Gastrocnemius medialis (tissue), 4 donors: ENCODE data around the gene ABCC5. TPM values are rescaled to one million over a fixed set of nuclear protein-coding genes. Genes with fewer than 3 reads are reported as not detected.

Source experiments
- ATAC-seq, 2 donors: fragments of 150-250 bp; one replicate each; pipeline ENCODE4 v1.9.1; 2016
- DNase-seq, 2 donors: peaks; one replicate each; pipeline ENCODE4 v3.0.0-alpha.2; 2019
- H3K27ac ChIP-seq, 4 donors: fragments of 200-600 bp; sonication (generic); 1 replicate in 1 of 4; 2 replicates in 3 of 4; pipeline ENCODE4 v1.5.1; 2016 to 2018; ENCODE audit warnings: mild to moderate bottlenecking in 2 of 4, moderate library complexity in 1 of 4
- H3K27me3 ChIP-seq, 3 donors: fragments of 200-600 bp; sonication (generic) in 2 of 3; 1 replicate in 1 of 3; 2 replicates in 2 of 3; pipeline versions ENCODE4 v1.5.1 to v1.6.0; 2016 to 2019; ENCODE audit warnings: mild to moderate bottlenecking in 1 of 3, moderate library complexity in 1 of 3
- H3K36me3 ChIP-seq, 2 donors: fragments of 200-600 bp; sonication (generic) in 1 of 2; one replicate each; pipeline ENCODE4 v1.5.1; 2017 to 2018
- H3K4me1 ChIP-seq, 2 donors: fragments of 200-600 bp; sonication (generic) in 1 of 2; one replicate each; pipeline ENCODE4 v1.5.1; 2016 to 2017; ENCODE audit warnings: mild to moderate bottlenecking in 2 of 2
- H3K4me3 ChIP-seq, 4 donors: fragments of 200-600 bp; sonication (generic) in 3 of 4; 1 replicate in 1 of 4; 2 replicates in 3 of 4; pipeline ENCODE4 v1.5.1; 2016 to 2019; ENCODE audit warnings: mild to moderate bottlenecking in 2 of 4
- H3K9me3 ChIP-seq, 3 donors: fragments of 200-600 bp; sonication (generic) in 2 of 3; 1 replicate in 1 of 3; 2 replicates in 2 of 3; pipeline ENCODE4 v1.5.1; 2016 to 2019
- POLR2A ChIP-seq, 2 donors: fragments of 450-650 bp; IDR thresholded peaks; one replicate each; pipeline ENCODE4 v1.6.1; 2017; ENCODE audit warnings: antibody characterized with exemption in 2 of 2, mild to moderate bottlenecking in 2 of 2, moderate library complexity in 2 of 2
- in situ Hi-C, 4 donors: fragments of 200-750 bp; cut with MboI; loops; one replicate each; pipeline versions ENCODE4 v1.15.0 to v1.8.0; 2017; ENCODE audit warnings: low sequenced_read_pairs in 4 of 4
- intact Hi-C: fragments of 100-400 bp; cut with DNase I; formaldehyde crosslinking; loops from one replicate; pipeline ENCODE4 v1.15.1; 2023; ENCODE audit warnings: low total_unique reads
- total RNA-seq, 4 donors: library from RNA; depleted of rRNA; stranded (reverse); fragments of >200 nt; gene quantifications; one replicate each; pipeline versions ENCODE4 v1.1.0 to v1.2.3, GENCODE V29; 2016
- TF ChIP-seq, protein P1 (sequence below), 5 experiments: fragments of 450-650 bp in 3 of 5; fragments of 200-600 bp in 2 of 5; sonication (generic) in 2 of 5; IDR thresholded peaks in 4 of 5; conservative IDR thresholded peaks in 1 of 5; 1 replicate in 4 of 5; 2 replicates in 1 of 5; pipeline ENCODE4 v1.5.1; 2016 to 2019; ENCODE audit warnings: antibody characterized with exemption in 5 of 5, mild to moderate bottlenecking in 3 of 5, moderate library complexity in 3 of 5

ABCC5 gene
- total RNA-seq, 4 donors from 2014 or later, result 20.4 to 52.2 (median 39.5) TPM

DNA sequence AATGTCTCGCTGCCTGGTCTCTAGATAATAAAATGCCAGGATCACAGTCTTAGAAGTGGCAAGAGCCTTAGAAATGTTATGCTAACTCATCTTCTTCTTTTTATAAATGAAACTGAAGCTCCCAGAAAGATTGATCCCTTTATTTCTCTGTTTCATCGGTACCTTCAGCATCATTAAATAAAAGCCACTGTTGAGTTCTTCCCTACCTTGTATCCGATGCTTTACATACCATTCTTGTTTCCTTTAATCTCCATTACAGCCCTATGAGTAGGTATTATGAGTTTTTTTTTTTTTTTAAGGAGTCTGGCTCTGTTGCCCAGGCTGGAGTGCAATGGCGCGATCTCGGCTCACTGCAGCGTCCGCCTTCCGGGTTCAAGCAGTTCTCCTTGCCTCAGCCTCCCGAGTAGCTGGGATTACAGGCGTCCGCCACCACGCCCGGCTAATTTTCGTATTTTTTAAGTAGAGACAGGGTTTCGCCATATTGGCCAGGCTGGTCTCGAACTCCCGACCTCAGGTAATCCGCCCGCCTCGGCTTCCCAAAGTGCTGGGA, 815 bp upstream of the ABCC5 start:
- intact Hi-C loops (loop anchor here (10.0 kb wide), 3 partner anchors 276 to 796 kb away; partner anchors contain the start of genes KLHL24, PSMD2 and VPS8), in situ Hi-C loops (loop anchor here in 1 of 4 donors (10.0 kb wide), 1 partner anchor 124 kb away; no protein-coding TSS in a partner anchor)
- TF ChIP-seq, protein P1, sequence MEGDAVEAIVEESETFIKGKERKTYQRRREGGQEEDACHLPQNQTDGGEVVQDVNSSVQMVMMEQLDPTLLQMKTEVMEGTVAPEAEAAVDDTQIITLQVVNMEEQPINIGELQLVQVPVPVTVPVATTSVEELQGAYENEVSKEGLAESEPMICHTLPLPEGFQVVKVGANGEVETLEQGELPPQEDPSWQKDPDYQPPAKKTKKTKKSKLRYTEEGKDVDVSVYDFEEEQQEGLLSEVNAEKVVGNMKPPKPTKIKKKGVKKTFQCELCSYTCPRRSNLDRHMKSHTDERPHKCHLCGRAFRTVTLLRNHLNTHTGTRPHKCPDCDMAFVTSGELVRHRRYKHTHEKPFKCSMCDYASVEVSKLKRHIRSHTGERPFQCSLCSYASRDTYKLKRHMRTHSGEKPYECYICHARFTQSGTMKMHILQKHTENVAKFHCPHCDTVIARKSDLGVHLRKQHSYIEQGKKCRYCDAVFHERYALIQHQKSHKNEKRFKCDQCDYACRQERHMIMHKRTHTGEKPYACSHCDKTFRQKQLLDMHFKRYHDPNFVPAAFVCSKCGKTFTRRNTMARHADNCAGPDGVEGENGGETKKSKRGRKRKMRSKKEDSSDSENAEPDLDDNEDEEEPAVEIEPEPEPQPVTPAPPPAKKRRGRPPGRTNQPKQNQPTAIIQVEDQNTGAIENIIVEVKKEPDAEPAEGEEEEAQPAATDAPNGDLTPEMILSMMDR (IDR thresholded peaks at IDR 0.05 in 4 of 5, conservative IDR thresholded peaks at IDR 0.05 in 1 of 5), result no peak
- no peak for TF ChIP-seq POLR2A (IDR thresholded peaks at IDR 0.05)

DNA sequence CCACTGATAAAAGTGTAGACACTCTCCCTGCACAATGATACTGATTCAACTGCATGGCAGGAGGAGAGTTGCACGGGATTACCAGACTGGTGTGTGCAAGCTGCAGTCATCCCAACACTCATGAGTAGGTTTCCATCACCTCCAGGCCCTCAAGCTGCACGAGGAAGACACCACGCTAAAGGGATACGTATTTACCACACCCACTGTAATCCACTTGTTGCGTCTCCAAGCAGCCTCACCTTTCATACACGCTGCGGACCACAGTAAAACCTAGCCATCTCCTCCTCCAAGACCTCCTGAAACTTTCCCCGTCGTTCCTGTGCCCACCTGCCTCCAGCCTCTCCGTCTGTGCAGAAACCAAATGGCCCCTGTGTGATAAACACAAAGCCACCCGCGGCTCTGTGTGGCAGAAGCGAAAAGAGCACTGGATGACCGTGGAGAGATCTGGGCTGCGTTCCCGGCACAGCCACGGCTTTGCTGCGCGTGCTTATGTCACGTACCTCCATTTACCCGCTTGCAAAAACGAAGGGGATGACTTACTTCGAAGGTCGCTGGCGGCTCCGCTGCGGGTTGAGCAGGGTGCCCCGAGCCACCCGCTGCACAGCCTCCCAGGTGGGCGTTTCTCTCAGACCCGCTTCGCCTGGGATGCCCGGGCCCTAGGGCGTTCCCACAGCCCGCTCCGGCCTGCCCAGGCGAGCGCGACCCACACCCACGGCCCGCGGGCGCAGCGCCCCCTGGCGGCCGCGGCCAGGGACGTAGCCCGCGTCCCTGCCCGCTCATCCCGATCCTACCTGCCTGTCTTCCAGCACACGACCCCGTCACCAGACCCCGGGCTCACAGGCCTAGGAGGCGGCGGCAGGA, 643 bp downstream of the ABCC5 start:
- H3K4me3 ChIP-seq, result peak overlapping the region; percentile 98 to 100 (median 100)
- ATAC-seq, result peak; percentile 74 to 80
- no peaks in the 10 kb centered on the region for H3K9me3 ChIP-seq
- H3K27me3 ChIP-seq, result no peaks in the 10 kb centered on the region
- H3K27ac ChIP-seq, result peak overlapping the region; percentile 87 to 98 (median 92)
- intact Hi-C loops (loop anchor here (1.0 to 10.0 kb wide), 9 partner anchors 37 to 798 kb away; partner anchors contain the start of genes AP2M1, EEF1AKMT4, EIF2B5 and KLHL24), in situ Hi-C loops (loop anchor here in 1 of 4 donors (10.0 kb wide), 1 partner anchor 122 kb away; no protein-coding TSS in a partner anchor)
- peak; percentile 20 to 60 for DNase-seq
- TF ChIP-seq, protein P1 (IDR thresholded peaks at IDR 0.05 in 4 of 5, conservative IDR thresholded peaks at IDR 0.05 in 1 of 5), result peak; percentile 86 to 100 (median 99)
- TF ChIP-seq POLR2A (IDR thresholded peaks at IDR 0.05), result peak in 1 of 2 donors; percentile 22
- H3K4me1 ChIP-seq, result peaks cover 25 to 46% of the 10 kb centered on the region in 2 donors
- peaks cover 0 to 19% of the 10 kb centered on the region in 2 donors for H3K36me3 ChIP-seq

More for the DNA sequence above, 815 bp upstream of the ABCC5 start:
- H3K27ac ChIP-seq, result peak overlapping the region; percentile 87 to 98 (median 92)
- ATAC-seq (no peak), DNase-seq (no peak)
- no peaks in the 10 kb centered on the region for H3K27me3 ChIP-seq
- no peaks in the 10 kb centered on the region for H3K9me3 ChIP-seq
- peaks cover 0 to 7% of the 10 kb centered on the region in 2 donors for H3K36me3 ChIP-seq
- H3K4me1 ChIP-seq, result peaks cover 14 to 31% of the 10 kb centered on the region in 2 donors
- H3K4me3 ChIP-seq, result peak overlapping the region; percentile 98 to 100 (median 100)

DNA sequence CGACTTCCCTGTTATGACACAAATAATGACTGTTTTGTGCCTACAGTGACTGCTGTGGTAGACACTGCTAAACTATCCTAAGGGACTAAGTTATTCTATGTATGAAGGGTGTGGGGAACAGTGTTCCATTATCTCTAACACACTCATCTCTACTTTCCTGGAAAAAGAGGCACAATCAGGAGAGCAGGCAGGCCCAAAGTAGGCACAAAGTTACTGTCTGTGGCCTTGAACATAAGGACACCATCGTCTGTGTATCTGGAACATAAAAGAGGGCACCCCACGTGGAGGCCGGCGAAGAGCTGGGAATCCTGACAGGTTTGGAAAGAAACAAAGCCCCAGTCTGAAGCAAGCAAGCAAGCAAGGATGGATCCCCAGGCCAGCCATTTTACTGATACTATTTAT, 1.5 kb downstream of the ABCC5 start:
- ATAC-seq (no peak), DNase-seq (no peak)
- Histone ChIP-seq H3K4me3 (peak overlapping the region; percentile 98 to 100 (median 100)), H3K27ac (peak overlapping the region; percentile 87 to 98 (median 92)), H3K9me3 (no peaks in the 10 kb centered on the region), H3K4me1 (peaks cover 25 to 46% of the 10 kb centered on the region in 2 donors), H3K36me3 (peaks cover 0 to 24% of the 10 kb centered on the region in 2 donors), H3K27me3 (no peaks in the 10 kb centered on the region)
- no peak for TF ChIP-seq POLR2A (IDR thresholded peaks at IDR 0.05)
- TF ChIP-seq, protein P1 (IDR thresholded peaks at IDR 0.05 in 4 of 5, conservative IDR thresholded peaks at IDR 0.05 in 1 of 5), result no peak
- in situ Hi-C loops, result loop anchor here in 1 of 4 donors (10.0 kb wide), 1 partner anchor 121 kb away; no protein-coding TSS in a partner anchor
- intact Hi-C loops, result loop anchor here (2.0 to 10.0 kb wide), 5 partner anchors 119 to 799 kb away; partner anchors contain the start of genes AP2M1, EIF2B5, KLHL24 and PSMD2

DNA sequence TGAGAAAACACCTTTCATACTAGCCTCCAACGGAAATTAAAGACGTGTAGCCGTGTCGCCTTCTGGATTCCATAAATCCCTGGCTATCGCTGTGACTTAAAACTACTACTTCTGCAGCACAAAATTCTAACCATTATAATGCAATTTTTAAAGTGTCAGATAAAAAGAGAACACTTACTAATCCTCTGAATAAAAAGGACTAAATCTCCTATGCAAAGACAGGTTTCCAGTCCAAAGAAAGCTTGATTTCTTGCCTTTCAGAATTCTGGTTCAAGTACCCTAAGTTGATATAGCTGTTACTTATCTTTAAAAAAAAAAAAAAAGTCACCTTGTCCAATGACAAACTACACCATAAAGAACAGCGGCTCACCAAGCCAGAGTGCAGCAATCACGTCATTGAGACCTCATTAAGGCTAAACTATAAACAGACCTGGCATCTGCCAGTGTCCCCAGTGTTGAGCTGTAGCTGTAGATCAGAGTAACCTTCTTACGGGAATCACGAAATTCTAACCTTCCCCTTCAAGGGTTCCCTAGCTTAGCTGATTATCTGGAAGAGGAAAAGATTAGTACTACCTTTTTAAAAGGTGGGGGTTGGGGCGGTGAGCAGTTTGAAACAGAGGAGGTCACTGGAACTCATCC, 2.2 kb downstream of the ABCC5 start:
- DNase-seq (peak; percentile 55 to 84), ATAC-seq (peak; percentile 71 to 82)
- TF ChIP-seq, protein P1 (IDR thresholded peaks at IDR 0.05 in 4 of 5, conservative IDR thresholded peaks at IDR 0.05 in 1 of 5), result no peak
- TF ChIP-seq POLR2A (IDR thresholded peaks at IDR 0.05), result peak; percentile 74 to 91
- peaks cover 0 to 31% of the 10 kb centered on the region in 2 donors for H3K36me3 ChIP-seq
- intact Hi-C loops (loop anchor here (1.0 to 10.0 kb wide), 6 partner anchors 38 to 799 kb away; partner anchors contain the start of genes AP2M1, EIF2B5, KLHL24 and PSMD2), in situ Hi-C loops (loop anchor here in 1 of 4 donors (10.0 kb wide), 1 partner anchor 121 kb away; no protein-coding TSS in a partner anchor)
- H3K4me1 ChIP-seq, result peaks cover 25 to 46% of the 10 kb centered on the region in 2 donors
- H3K27me3 ChIP-seq, result no peaks in the 10 kb centered on the region
- no peaks in the 10 kb centered on the region for H3K9me3 ChIP-seq
- H3K4me3 ChIP-seq, result peak overlapping the region; percentile 98 to 100 (median 100)
- H3K27ac ChIP-seq, result peak overlapping the region; percentile 87 to 98 (median 92)
